Subcutaneous adipose tissue (tissue), 4 donors: ENCODE data around the gene NFATC1. TPM values are rescaled to one million over a fixed set of nuclear protein-coding genes. Genes with fewer than 3 reads are reported as not detected.

Experiments used
- total RNA-seq, 4 donors: library from RNA; depleted of rRNA; stranded (reverse); fragments of >200 nt; gene quantifications; one replicate each; pipeline ENCODE4 v1.1.0, GENCODE V29; 2016
- TF ChIP-seq, protein P1 (sequence below): fragments of 450-650 bp; IDR thresholded peaks from one replicate; pipeline ENCODE4 v1.5.1; 2016; ENCODE audit warnings: low read depth, mild to moderate bottlenecking, control low read depth, antibody characterized with exemption, moderate library complexity

NFATC1 gene
- total RNA-seq, 4 donors from 2014 or later: 9.8 to 17.2 (median 11.5) TPM

DNA sequence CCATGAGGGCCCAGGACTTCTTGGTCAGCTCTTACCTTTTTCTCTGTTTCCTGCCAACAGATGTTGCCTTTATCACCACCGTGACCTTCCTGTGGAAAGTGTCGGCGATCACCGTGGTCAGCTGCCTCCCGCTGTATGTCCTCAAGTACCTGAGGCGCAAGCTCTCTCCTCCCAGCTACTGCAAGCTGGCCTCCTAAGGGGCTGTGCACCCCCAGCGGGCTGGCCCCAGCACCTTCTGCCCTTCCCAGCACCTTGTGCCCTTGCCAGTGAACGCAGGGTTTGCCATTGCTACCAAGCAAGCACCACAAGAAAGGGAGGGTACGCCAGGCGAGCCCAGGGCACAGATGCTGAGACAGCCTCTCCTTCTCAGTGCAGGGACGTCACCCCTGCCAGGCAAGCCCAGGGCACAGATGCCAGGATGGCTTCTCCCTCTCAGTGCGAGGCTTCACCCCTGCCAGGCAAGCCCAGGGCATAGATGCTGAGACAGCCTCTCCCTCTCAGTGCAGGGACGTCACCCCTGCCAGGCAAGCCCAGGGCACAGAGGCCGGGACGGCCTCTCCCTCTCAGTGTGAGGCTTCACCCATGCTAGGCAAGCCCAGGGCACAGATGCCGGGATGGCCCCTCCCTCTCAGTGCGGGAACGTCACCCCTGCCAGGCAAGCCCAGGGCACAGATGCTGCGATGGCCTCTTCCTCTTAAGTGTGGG is 18.4 kb upstream of the NFATC1 start:
- TF ChIP-seq, protein P1, sequence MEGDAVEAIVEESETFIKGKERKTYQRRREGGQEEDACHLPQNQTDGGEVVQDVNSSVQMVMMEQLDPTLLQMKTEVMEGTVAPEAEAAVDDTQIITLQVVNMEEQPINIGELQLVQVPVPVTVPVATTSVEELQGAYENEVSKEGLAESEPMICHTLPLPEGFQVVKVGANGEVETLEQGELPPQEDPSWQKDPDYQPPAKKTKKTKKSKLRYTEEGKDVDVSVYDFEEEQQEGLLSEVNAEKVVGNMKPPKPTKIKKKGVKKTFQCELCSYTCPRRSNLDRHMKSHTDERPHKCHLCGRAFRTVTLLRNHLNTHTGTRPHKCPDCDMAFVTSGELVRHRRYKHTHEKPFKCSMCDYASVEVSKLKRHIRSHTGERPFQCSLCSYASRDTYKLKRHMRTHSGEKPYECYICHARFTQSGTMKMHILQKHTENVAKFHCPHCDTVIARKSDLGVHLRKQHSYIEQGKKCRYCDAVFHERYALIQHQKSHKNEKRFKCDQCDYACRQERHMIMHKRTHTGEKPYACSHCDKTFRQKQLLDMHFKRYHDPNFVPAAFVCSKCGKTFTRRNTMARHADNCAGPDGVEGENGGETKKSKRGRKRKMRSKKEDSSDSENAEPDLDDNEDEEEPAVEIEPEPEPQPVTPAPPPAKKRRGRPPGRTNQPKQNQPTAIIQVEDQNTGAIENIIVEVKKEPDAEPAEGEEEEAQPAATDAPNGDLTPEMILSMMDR: no peak

DNA sequence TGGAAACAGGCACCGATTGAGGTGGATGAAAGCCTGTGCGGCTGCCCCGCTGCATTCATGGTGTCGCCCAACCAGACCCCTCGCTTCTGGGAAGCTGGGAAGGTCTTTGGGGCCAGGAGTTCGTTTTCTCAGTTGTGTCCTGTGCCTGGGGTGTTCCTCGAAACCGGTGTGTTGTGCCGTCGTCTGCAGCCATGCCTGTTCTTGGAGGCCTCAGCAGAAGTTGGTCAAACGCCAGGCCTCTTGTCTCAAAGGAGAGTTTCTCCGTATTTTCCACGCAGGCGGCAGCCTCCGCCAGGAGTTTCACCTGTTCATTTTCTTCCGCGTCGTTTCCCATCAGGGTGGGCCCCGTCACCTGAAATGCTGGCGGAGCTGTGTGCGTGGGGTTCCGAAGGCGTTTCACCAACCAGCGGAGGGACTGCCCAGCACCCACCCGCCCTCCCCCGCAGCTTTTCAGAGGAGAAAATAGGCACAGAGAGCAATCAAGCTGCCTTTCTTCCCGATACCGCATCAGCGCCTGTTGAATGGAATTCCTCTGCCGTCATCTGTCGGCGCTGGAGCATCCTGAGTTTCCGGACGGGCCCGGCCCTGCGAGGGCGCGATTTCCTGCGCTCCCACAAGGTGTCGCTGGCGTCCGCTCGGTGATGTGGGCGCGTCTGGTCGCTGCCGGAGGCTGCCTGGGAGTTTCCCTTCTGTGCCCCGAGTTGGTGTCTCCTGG is 17.0 kb upstream of the NFATC1 start:
- TF ChIP-seq, protein P1: no peak

DNA sequence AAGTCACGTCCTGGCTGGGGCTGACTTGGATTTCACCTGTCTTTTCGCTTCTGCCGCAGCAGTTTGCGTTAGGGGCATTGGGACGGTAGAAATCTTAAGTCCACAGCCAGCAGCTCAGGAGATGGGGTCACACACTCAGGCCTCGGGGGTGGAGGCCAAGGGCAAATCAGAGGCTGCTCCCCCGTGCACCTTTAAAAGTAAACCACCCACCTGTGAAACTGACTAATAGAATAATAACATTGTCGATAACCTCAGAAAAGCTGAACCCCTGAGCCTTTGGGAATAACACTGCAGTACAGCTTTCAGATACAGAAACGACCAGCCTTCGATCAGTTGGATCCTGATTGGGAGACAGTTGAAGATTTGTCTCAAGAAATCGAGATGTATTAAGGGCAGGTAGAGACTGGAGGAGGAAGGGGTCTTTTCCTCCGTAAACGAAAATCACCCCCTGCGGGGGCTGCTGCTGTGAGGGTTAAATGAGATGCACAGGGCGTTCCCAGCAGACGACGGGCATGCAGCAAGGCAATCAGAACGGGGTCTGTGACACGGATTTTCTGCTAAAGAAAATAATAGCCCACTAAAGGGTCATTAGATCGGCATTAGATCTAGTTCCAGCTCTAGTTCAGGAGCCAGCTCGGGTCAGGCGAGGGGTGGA is 16.4 kb upstream of the NFATC1 start:
- TF ChIP-seq, protein P1: no peak

DNA sequence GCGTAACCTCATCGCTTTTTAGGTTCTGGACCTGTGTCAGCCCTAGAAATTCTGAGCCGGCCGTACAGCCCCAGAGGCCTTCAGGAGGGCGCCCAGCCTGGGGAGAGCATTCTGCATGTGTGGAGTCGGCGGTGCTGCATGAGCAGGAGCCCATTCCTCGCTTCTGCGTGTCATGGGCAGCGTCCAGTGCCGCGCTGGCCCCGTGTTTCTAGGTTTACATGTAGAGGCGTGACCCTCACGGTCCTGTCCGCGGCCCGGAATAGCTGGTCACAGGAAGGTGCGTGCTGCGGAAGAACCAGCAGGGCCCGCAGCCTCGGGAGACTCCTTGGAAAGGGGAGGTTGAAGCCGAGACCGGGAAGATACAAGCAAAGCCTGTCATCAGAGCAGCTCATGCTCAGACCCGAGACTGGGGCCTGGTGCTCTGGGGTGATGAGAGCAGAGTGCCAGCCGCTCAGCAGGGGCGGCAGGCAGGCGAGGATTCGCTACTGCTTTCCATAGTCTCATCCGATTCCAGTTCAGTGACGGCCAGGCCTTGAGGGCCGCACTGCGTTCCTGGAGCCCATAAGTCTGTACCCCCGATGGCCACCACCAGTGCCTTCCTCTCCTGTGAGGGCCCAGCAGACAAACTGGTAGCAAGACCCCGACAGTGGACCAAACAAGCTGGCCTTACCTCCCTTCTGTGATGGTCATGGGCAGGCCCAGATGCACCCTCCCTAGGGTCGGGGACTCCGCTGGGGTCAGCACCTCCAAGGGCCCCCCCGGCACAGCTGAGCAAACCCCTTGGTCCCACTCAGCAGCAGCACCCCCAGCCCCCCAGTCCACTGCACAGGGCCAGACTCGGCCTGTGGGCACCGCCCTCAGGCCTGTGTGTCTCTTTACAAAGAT is 15.6 kb upstream of the NFATC1 start:
- TF ChIP-seq, protein P1: no peak

DNA sequence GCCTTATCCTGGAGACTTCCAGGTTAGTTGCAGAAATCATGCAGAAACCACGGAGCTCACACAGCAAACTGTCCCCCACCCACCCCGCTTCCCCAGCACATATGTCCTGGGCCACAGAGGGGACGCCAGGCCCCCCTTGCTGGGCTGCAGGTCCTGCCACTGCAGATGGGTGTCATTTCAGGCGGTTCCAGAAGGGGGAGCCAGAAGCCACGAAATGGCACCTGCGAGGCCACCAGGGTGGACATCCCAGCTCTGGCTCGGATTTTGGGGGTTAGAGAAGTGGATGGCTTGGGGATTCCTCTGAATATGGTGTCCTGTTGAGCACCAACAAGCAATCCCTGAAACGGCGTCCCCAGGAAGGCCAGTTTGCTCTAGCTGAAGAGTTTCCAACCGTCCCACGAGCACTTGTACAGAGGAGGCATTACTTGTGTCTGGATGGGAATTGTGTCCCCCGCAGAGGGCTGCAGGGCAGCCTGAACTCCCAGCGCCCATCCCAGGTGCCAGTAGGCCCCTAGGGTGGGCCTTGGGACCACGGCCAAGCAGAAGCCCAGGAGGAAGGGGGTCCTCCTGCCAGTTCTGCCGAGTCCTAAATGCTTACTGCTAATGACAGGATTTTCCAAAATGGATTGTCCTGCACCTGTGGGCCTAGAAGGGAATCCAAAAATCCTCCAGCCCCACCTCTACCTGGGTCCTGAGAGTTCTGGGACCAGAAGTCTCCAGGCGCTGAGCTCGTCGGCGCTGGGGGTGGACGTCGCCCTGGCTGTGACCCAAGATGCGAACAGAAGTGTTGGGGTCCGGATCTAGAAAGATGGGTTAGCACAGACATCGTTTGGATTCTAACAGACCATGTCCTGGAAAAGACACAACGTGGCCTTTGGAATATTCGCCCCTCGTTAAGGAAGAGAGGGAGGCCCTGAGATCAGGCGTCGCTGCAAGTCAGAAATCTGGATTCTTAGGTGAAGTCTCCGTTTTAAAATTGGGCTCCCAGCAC is 14.6 kb upstream of the NFATC1 start:
- TF ChIP-seq, protein P1: no peak

DNA sequence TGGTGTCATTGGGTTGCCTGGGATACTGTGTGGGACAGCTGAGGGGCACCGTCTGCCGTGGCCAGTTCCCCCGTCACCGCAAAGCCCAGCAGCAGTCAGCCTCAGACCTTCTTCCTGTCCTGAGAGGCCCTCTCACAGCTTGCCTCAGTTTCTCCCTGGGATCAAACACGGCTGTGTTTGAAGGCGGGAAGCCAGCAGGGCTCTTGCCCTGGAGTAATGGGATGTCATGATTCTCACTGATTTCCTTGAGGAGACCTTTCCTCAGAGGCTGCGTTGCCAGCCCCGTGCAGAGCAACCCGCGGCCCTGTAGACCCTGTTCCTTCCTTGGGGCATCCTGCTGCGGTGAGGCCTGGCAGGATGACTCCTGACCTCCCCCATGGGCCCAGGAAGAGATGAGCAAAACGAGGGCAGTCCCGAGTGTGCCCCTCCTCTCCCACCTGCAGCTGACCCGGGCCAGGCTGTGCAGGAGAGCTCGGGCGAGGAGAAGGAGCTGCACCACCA is 13.9 kb upstream of the NFATC1 start:
- TF ChIP-seq, protein P1: no peak
